IMR-90 (cell line): Measurements from ENCODE around the gene HSD17B10. TPM values are rescaled to one million over a fixed set of nuclear protein-coding genes. Genes with fewer than 3 reads are reported as not detected.
A peak's percentile ranks its signal among the peaks of the same experiment; 100 is the strongest.
"Not testable (repeated sequence)": the region's sequence is repeated elsewhere in the genome, so short reads cannot be mapped to it uniquely, and the experiment has no call there.

Experiments used
- ATAC-seq: fragments of 200-7000 bp; cut with Tn5 transposase; 2 replicates; pipeline ENCODE4 v1.9.1; 2020; ENCODE audit warnings: low read depth, mild to moderate bottlenecking, moderate library complexity
- BruUV-seq: library from RNA; stranded (reverse); fragments of 400-500 nt; replicated peaks from 2 replicates; lab custom pipeline; 2021; lab: Mats Ljungman, UMichigan
- CTCF ChIA-PET: fragments of 300-600 bp; formaldehyde crosslinking; extraction: SDS; loops from one replicate; lab custom pipeline; 2021; ENCODE audit warnings: antibody characterized with exemption; lab: Yijun Ruan, JAX
- POLR2A ChIA-PET: fragments of 300-600 bp; sonication (Branson Sonifier 250); formaldehyde crosslinking; loops from one replicate; lab custom pipeline; 2022; ENCODE audit warnings: antibody characterized with exemption; ENCODE audit not compliant: unreplicated experiment; lab: Charles Lee
- DNase-seq: peaks from one replicate; pipeline ENCODE4 v3.0.0; 2013
- H2AFZ ChIP-seq: replicated peaks from 2 replicates; pipeline ENCODE3; 2013; ENCODE audit warnings: low read length, mild to moderate bottlenecking; ENCODE audit not compliant: poor library complexity
- H2AK5ac ChIP-seq: 2 replicates; pipeline ENCODE4 v1.6.1; 2013; ENCODE audit warnings: low read depth, low read length, inconsistent platforms
- H2AK9ac ChIP-seq: replicated peaks from 2 replicates; pipeline ENCODE3; 2013; ENCODE audit warnings: mild to moderate bottlenecking, low read depth, low read length, moderate library complexity; ENCODE audit not compliant: poor library complexity
- H2BK120ac ChIP-seq: 2 replicates; pipeline ENCODE4 v1.6.1; 2013; ENCODE audit warnings: low read depth, low read length, inconsistent platforms
- H2BK15ac ChIP-seq: 3 replicates; pipeline ENCODE4 v1.6.1; 2013; ENCODE audit warnings: low read depth, low read length, inconsistent platforms
- H2BK20ac ChIP-seq: 2 replicates; pipeline ENCODE4 v1.6.1; 2013; ENCODE audit warnings: low read depth, mild to moderate bottlenecking, inconsistent platforms, low read length, moderate library complexity
- H2BK5ac ChIP-seq: 2 replicates; pipeline ENCODE4 v1.6.1; 2013; ENCODE audit warnings: mild to moderate bottlenecking, low read depth, low read length, inconsistent platforms; ENCODE audit not compliant: poor library complexity, severe bottlenecking
- H3K14ac ChIP-seq: replicated peaks from 2 replicates; pipeline ENCODE4 v1.6.1; 2013; ENCODE audit warnings: low read depth, low read length, inconsistent platforms
- H3K18ac ChIP-seq: 2 replicates; pipeline ENCODE4 v1.6.1; 2013; ENCODE audit warnings: low read depth, low read length, control low read depth
- H3K23ac ChIP-seq: 2 replicates; pipeline ENCODE4 v1.6.1; 2013; ENCODE audit warnings: low read depth, low read length, inconsistent platforms
- H3K27ac ChIP-seq: 2 replicates; pipeline ENCODE4 v1.5.1; 2013; ENCODE audit warnings: mild to moderate bottlenecking, control low read depth, low read length; ENCODE audit not compliant: insufficient read depth
- H3K27me3 ChIP-seq: 2 replicates; pipeline ENCODE4 v1.6.1; 2013; ENCODE audit warnings: low read length; ENCODE audit not compliant: control insufficient read depth, insufficient read depth
- H3K36me3 ChIP-seq: 2 replicates; pipeline ENCODE4 v1.6.1; 2013; ENCODE audit warnings: low read length, mixed read lengths; ENCODE audit not compliant: control insufficient read depth, insufficient read depth
- H3K4ac ChIP-seq: 2 replicates; pipeline ENCODE4 v1.6.1; 2013; ENCODE audit warnings: low read depth, low read length, inconsistent platforms
- H3K4me1 ChIP-seq: 2 replicates; pipeline ENCODE4 v1.6.1; 2013; ENCODE audit warnings: low read length, mixed read lengths; ENCODE audit not compliant: control insufficient read depth, insufficient read depth
- H3K4me2 ChIP-seq: 2 replicates; pipeline ENCODE4 v1.6.1; 2013; ENCODE audit warnings: low read depth, mild to moderate bottlenecking, control low read depth, low read length, moderate library complexity
- H3K4me3 ChIP-seq: 2 replicates; pipeline ENCODE4 v1.5.1; 2013; ENCODE audit warnings: low read depth, mild to moderate bottlenecking, control low read depth, low read length, moderate library complexity; ENCODE audit not compliant: insufficient read depth
- H3K56ac ChIP-seq: 2 replicates; pipeline ENCODE4 v1.6.1; 2013; ENCODE audit warnings: low read length, inconsistent platforms; ENCODE audit not compliant: insufficient read depth; ENCODE audit errors: extremely low read depth
- H3K79me1 ChIP-seq, 2 experiments: 2 replicates each; pipeline ENCODE4 v1.6.1; 2013; ENCODE audit warnings: low read length in 2 of 2, inconsistent platforms in 1 of 2, low read depth in 1 of 2
- H3K9ac ChIP-seq: 2 replicates; pipeline ENCODE4 v1.6.1; 2013; ENCODE audit warnings: low read depth, low read length, control low read depth
- H3K9me1 ChIP-seq: 2 replicates; pipeline ENCODE4 v1.6.1; 2013; ENCODE audit warnings: low read length, inconsistent platforms; ENCODE audit not compliant: insufficient read depth
- H3K9me3 ChIP-seq: 2 replicates; pipeline ENCODE4 v1.6.1; 2013; ENCODE audit warnings: low read length; ENCODE audit not compliant: control insufficient read depth, insufficient read depth
- H4K20me1 ChIP-seq: 2 replicates; pipeline ENCODE4 v1.6.1; 2013; ENCODE audit warnings: low read length, inconsistent platforms; ENCODE audit not compliant: insufficient read depth
- H4K5ac ChIP-seq: 2 replicates; pipeline ENCODE4 v1.6.1; 2013; ENCODE audit warnings: mild to moderate bottlenecking, low read depth, low read length, control low read depth
- H4K8ac ChIP-seq, 2 experiments: 2 replicates each; pipeline ENCODE4 v1.6.1; 2013; ENCODE audit warnings: low read depth in 2 of 2, low read length in 2 of 2, control low read depth in 1 of 2, inconsistent platforms in 1 of 2
- H4K91ac ChIP-seq: 2 replicates; pipeline ENCODE4 v1.6.1; 2013; ENCODE audit warnings: low read depth, low read length, inconsistent platforms; ENCODE audit not compliant: insufficient read depth
- MAFK ChIP-seq: IDR thresholded peaks from 2 replicates; pipeline ENCODE4 v1.6.1; 2012; ENCODE audit warnings: low read depth, low read length, improper control_type of control experiment
- WGBS, 2 experiments: methylation state at CpG; one replicate each; pipeline versions ENCODE4 v1.1.5 to v1.1.7; 2013; ENCODE audit warnings: missing lambda C conversion rate in 2 of 2; ENCODE audit not compliant: insufficient read length in 1 of 2; ENCODE audit errors: extremely low coverage in 2 of 2; 5-methylcytosine and 5-hydroxymethylcytosine counted together
- dilution Hi-C: fragments of 300-500 bp; cut with HindIII; formaldehyde crosslinking; loops from one replicate; pipeline ENCODE4 v1.14.3; 2018; ENCODE audit warnings: low sequenced_read_pairs; ENCODE audit not compliant: unreplicated experiment
- in situ Hi-C: fragments of 300-500 bp; cut with MboI; formaldehyde crosslinking; loops from 3 replicates; pipeline ENCODE4 v1.14.3; 2019; ENCODE audit warnings: low sequenced_read_pairs, inconsistent platforms, mixed read lengths
- intact Hi-C: fragments of 100-400 bp; cut with micrococcal nuclease; formaldehyde crosslinking; loops from 2 replicates; pipeline ENCODE4 v1.10.0; 2022
- polyA plus RNA-seq, 3 experiments: library from polyadenylated mRNA; depleted of rRNA; stranded (reverse); fragments of >200 nt; gene quantifications; 2 replicates each; pipeline ENCODE4 v1.2.3, GENCODE V29; 2012; ENCODE audit warnings: low replicate concordance in 1 of 3
- total RNA-seq: library from RNA; depleted of rRNA; stranded (reverse); fragments of >200 nt; gene quantifications from 2 replicates; pipeline ENCODE4 v1.2.3, GENCODE V29; 2012

The HSD17B10 gene
- total and polyA plus RNA-seq, 2 of the 4 experiments (the other 2 are of a cell fraction) = 99.8 to 118 TPM

- Histone ChIP-seq H3K56ac (no peak overlapping the region), H3K4ac (no peak overlapping the region), H2AK5ac (no peak overlapping the region), H2AK9ac (no peak overlapping the region), H4K20me1 (peaks cover 28% of the 10 kb centered on the region), H3K27me3 (no peaks in the 10 kb centered on the region), H3K9ac (peak overlapping the region; percentile 82; the same call in 1 of the 2 replicates), H4K91ac (no peak overlapping the region), H3K9me1 (peaks cover 2% of the 10 kb centered on the region; the same call in 1 of the 2 replicates), H3K4me1 (peaks cover 5% of the 10 kb centered on the region), H2BK15ac (no peak overlapping the region), H2AFZ (no peak overlapping the region), H4K5ac (no peak overlapping the region), H3K36me3 (no peaks in the 10 kb centered on the region), H3K18ac (no peak overlapping the region), H3K23ac (peak overlapping the region; percentile 20; the same call in 1 of the 2 replicates), H2BK120ac (no peak overlapping the region), H3K4me3 (peak overlapping the region; percentile 71; the same call in 1 of the 2 replicates), H3K14ac (no peak overlapping the region), H4K8ac (no peak overlapping the region), H2BK20ac (no peak overlapping the region), H3K79me1 (peaks cover 11 to 16% of the 10 kb centered on the region in 2 experiments; a peak in 3 of 4 replicates), H3K9me3 (no peaks in the 10 kb centered on the region), H2BK5ac (no peak overlapping the region), H3K27ac (no peak overlapping the region), H3K4me2 (peak overlapping the region; percentile 90)
- ChIA-PET CTCF (no interaction called here), POLR2A (no interaction called here)
- no peak for ATAC-seq
- TF ChIP-seq MAFK = no peak
- DNase-seq = no peak
- no CpG with 5 or more reads among the region's 2 CpGs for WGBS, 2 experiments
- dilution Hi-C loops = no loop called here
- in situ Hi-C loops = no loop called here
- BruUV-seq = TSS peak; percentile 30
- intact Hi-C loops = no loop called here
Measured at GRCh38 chrX:53421125-53421524, 13.0 kb downstream of the HSD17B10 start.

GRCh38 chrX:53420351-53420750, 13.8 kb downstream of the HSD17B10 start:
- H3K9ac ChIP-seq, H3K56ac ChIP-seq, H4K91ac ChIP-seq, H3K9me3 ChIP-seq, H2BK20ac ChIP-seq, H3K36me3 ChIP-seq, H3K27ac ChIP-seq, BruUV-seq, H4K8ac ChIP-seq, dilution Hi-C loops, H2AK5ac ChIP-seq, H3K14ac ChIP-seq, H3K4me2 ChIP-seq, H4K5ac ChIP-seq, intact Hi-C loops, ATAC-seq, DNase-seq, H3K27me3 ChIP-seq, H3K4ac ChIP-seq, H3K9me1 ChIP-seq, H2BK15ac ChIP-seq, H2AK9ac ChIP-seq, H2BK5ac ChIP-seq, H3K4me1 ChIP-seq, H2AFZ ChIP-seq, H2BK120ac ChIP-seq, in situ Hi-C loops, CTCF ChIA-PET, H3K4me3 ChIP-seq, POLR2A ChIA-PET, H3K18ac ChIP-seq: not testable (repeated sequence)
- peaks cover 28% of the 10 kb centered on the region for H4K20me1 ChIP-seq
- WGBS, 2 experiments = no CpG with 5 or more reads among the region's 3 CpGs
- H3K79me1 ChIP-seq = peaks cover 11 to 16% of the 10 kb centered on the region in 2 experiments; a peak in 3 of 4 replicates
- 0 out of 2 replicates have a peak overlapping the region, but pooled peaks have one; percentile 24 for H3K23ac ChIP-seq
